Breast epithelium (tissue), 3 donors: ENCODE measurements around the gene SLC35D1.

ENCODE experiments used
- CTCF ChIP-seq, 3 donors: fragments of 450-650 bp; IDR thresholded peaks; one replicate each; pipeline ENCODE4 v1.5.1; 2016 to 2017; ENCODE audit warnings: antibody characterized with exemption in 3 of 3, mild to moderate bottlenecking in 3 of 3, moderate library complexity in 3 of 3
- POLR2A ChIP-seq: fragments of 450-650 bp; IDR thresholded peaks from one replicate; pipeline ENCODE4 v1.6.1; 2016; ENCODE audit warnings: antibody characterized with exemption, mild to moderate bottlenecking, moderate library complexity
- POLR2AphosphoS5 ChIP-seq, 3 donors: sonication (generic); formaldehyde crosslinking; IDR thresholded peaks; one replicate each; pipeline ENCODE4 v1.6.1; 2017; ENCODE audit warnings: antibody characterized with exemption in 3 of 3

GRCh38 chr1:67059346-67059745 is 5.4 kb upstream of the SLC35D1 start:
- TF ChIP-seq CTCF (IDR thresholded peaks at IDR 0.05), result no peak
- no peak for TF ChIP-seq POLR2AphosphoS5 (IDR thresholded peaks at IDR 0.05)
- TF ChIP-seq POLR2A, result no peak
